ENCODE measurements around the gene CSGALNACT2.

CSGALNACT2 gene

GRCh38 chr10:43124574-43125273 lies 13.5 kb upstream of the CSGALNACT2 start:
- no peak for DNase-seq (ENCODE audit: low read depth)

- no peak for DNase-seq (ENCODE audit: low read depth)
These were observed 12.9 kb upstream of the CSGALNACT2 start for GRCh38 chr10:43125274-43125845.

- no peak for DNase-seq (ENCODE audit: low read depth)
These were observed 12.1 kb upstream of the CSGALNACT2 start for GRCh38 chr10:43125881-43126731.

GRCh38 chr10:43126759-43127424 lies 11.4 kb upstream of the CSGALNACT2 start:
- DNase-seq (ENCODE audit: low read depth) = no peak

GRCh38 chr10:43127442-43127841 lies 10.8 kb upstream of the CSGALNACT2 start:
- DNase-seq (ENCODE audit: low read depth) = no peak

GRCh38 chr10:43128331-43128730 lies 9.9 kb upstream of the CSGALNACT2 start:
- DNase-seq (ENCODE audit: low read depth) = no peak

- peak; percentile 98 for DNase-seq (ENCODE audit: low read depth)
These were observed 9.1 kb upstream of the CSGALNACT2 start for GRCh38 chr10:43128958-43129706.

GRCh38 chr10:43130770-43131171 lies 7.5 kb upstream of the CSGALNACT2 start:
- no peak for DNase-seq (ENCODE audit: low read depth)

- no peak for DNase-seq (ENCODE audit: low read depth)
These were observed 7.0 kb upstream of the CSGALNACT2 start for GRCh38 chr10:43131256-43131655.

- DNase-seq (ENCODE audit: low read depth) = no peak
These were observed 6.3 kb upstream of the CSGALNACT2 start for GRCh38 chr10:43131906-43132305.

- no peak for DNase-seq (ENCODE audit: low read depth)
These were observed 5.1 kb upstream of the CSGALNACT2 start for GRCh38 chr10:43132867-43133787.

- no peak for DNase-seq (ENCODE audit: low read depth)
These were observed 3.9 kb upstream of the CSGALNACT2 start for GRCh38 chr10:43134126-43134905.

GRCh38 chr10:43135064-43135463 lies 3.2 kb upstream of the CSGALNACT2 start:
- no peak for DNase-seq (ENCODE audit: low read depth)

GRCh38 chr10:43135656-43136055 lies 2.6 kb upstream of the CSGALNACT2 start:
- no peak for DNase-seq (ENCODE audit: low read depth)

- DNase-seq (ENCODE audit: low read depth) = no peak
These were observed 1.8 kb upstream of the CSGALNACT2 start for GRCh38 chr10:43136432-43136831.

- DNase-seq (ENCODE audit: low read depth) = peak; percentile 59
These were observed 1.1 kb upstream of the CSGALNACT2 start for GRCh38 chr10:43136995-43137716.

GRCh38 chr10:43137717-43138020 lies 576 bp upstream of the CSGALNACT2 start:
- peak; percentile 64 for DNase-seq (ENCODE audit: low read depth)

- peak; percentile 32 for DNase-seq (ENCODE audit: low read depth)
These were observed 554 bp downstream of the CSGALNACT2 start for GRCh38 chr10:43138757-43139241.

GRCh38 chr10:43141421-43141820 lies 3.2 kb downstream of the CSGALNACT2 start:
- no peak for DNase-seq (ENCODE audit: low read depth)
